ENCODE data around the gene SKI. TPM values are rescaled to one million over a fixed set of nuclear protein-coding genes. Genes with fewer than 3 reads are reported as not detected.

The SKI gene
- total and polyA plus RNA-seq, 2 of the 4 experiments (the other 2 are of a cell fraction), result 2.3 to 20.1 TPM

GRCh38 chr1:2300004-2300771 is 72.1 kb downstream of the SKI start:
- H4K91ac ChIP-seq (ENCODE audit: insufficient read depth, low read depth, low read length), result peak overlapping the region; percentile 56; the same call in 1 of the 2 replicates
- peak overlapping the region; percentile 66 for H2AK5ac ChIP-seq (ENCODE audit: low read depth, low read length)
- no peak overlapping the region for H3K56ac ChIP-seq (ENCODE audit: extremely low read depth, insufficient read depth, low read length)
- POLR2A ChIA-PET (ENCODE audit: unreplicated experiment), result no interaction called here
- BruUV-seq (replicated peaks), result no TSS peak
- peak overlapping the region; percentile 84 for H3K27ac ChIP-seq (ENCODE audit: insufficient read depth, low read length)
- peak overlapping the region; percentile 59 for H2BK5ac ChIP-seq (ENCODE audit: low read depth, low read length, poor library complexity, severe bottlenecking)
- peak overlapping the region; percentile 64 for H2AFZ ChIP-seq (replicated peaks; ENCODE audit: low read length, poor library complexity)
- intact Hi-C loops (cut with micrococcal nuclease), result no loop called here
- ATAC-seq (ENCODE audit: low read depth) (no peak), DNase-seq (no peak)
- H3K79me1 ChIP-seq (ENCODE audit: low read depth in 1 of 2, low read length in 2 of 2), result peaks cover 5 to 91% of the 10 kb centered on the region in 2 experiments
- dilution Hi-C loops (cut with HindIII; ENCODE audit: low sequenced_read_pairs, unreplicated experiment), result no loop called here
- peaks cover 81% of the 10 kb centered on the region for H4K20me1 ChIP-seq (ENCODE audit: insufficient read depth, low read length)
- 62% methylated on average over 10 of the region's 32 CpGs; no CpG with 5 or more reads in 1 of the 2 experiments for WGBS, 2 experiments (ENCODE audit: extremely low coverage in 2 of 2, insufficient read length in 1 of 2)
- H4K8ac ChIP-seq (ENCODE audit: low read depth in 2 of 2, low read length in 2 of 2), result peak overlapping the region in 1 of 2 experiments; percentile 35; a peak in 1 of 4 replicates
- no peak overlapping the region for H2BK20ac ChIP-seq (ENCODE audit: low read depth, low read length)
- peaks cover 28% of the 10 kb centered on the region; the same call in 1 of the 2 replicates for H3K36me3 ChIP-seq (ENCODE audit: control insufficient read depth, insufficient read depth, low read length)
- peaks cover 26% of the 10 kb centered on the region for H3K4me1 ChIP-seq (ENCODE audit: control insufficient read depth, insufficient read depth, low read length)
- peak overlapping the region; percentile 57 for H3K9ac ChIP-seq (ENCODE audit: low read depth, low read length)
- peak overlapping the region; percentile 96 for H2AK9ac ChIP-seq (replicated peaks; ENCODE audit: low read depth, low read length, poor library complexity)
- H3K4me3 ChIP-seq (ENCODE audit: insufficient read depth, low read depth, low read length), result no peak overlapping the region
- H3K14ac ChIP-seq (replicated peaks; ENCODE audit: low read depth, low read length), result peak overlapping the region; percentile 66; the same call in 1 of the 2 replicates
- H3K9me1 ChIP-seq (ENCODE audit: insufficient read depth, low read length), result peaks cover 30% of the 10 kb centered on the region
- no peak overlapping the region for H3K18ac ChIP-seq (ENCODE audit: low read depth, low read length)
- H3K27me3 ChIP-seq (ENCODE audit: control insufficient read depth, insufficient read depth, low read length), result no peaks in the 10 kb centered on the region
- peak overlapping the region; percentile 52; the same call in 1 of the 2 replicates for H2BK120ac ChIP-seq (ENCODE audit: low read depth, low read length)
- no peak overlapping the region for H2BK15ac ChIP-seq (ENCODE audit: low read depth, low read length)
- in situ Hi-C loops (cut with MboI; ENCODE audit: low sequenced_read_pairs), result no loop called here
- no peaks in the 10 kb centered on the region for H3K9me3 ChIP-seq (ENCODE audit: control insufficient read depth, insufficient read depth, low read length)
- CTCF ChIA-PET, result interaction anchor here (1.0 kb wide), 1 partner anchor 12 kb away, joined by 3 read pairs; no protein-coding TSS in a partner anchor
- H3K4ac ChIP-seq (ENCODE audit: low read depth, low read length), result peak overlapping the region; percentile 81
- H3K4me2 ChIP-seq (ENCODE audit: low read depth, low read length), result peak overlapping the region; percentile 29
- H4K5ac ChIP-seq (ENCODE audit: low read depth, low read length), result peak overlapping the region; percentile 42
- peak overlapping the region; percentile 85 for H3K23ac ChIP-seq (ENCODE audit: low read depth, low read length)
- TF ChIP-seq CHD1 (IDR thresholded peaks at IDR 0.05; ENCODE audit: low read depth, low read length) (no peak), NFE2L2 (IDR thresholded peaks at IDR 0.05; ENCODE audit: low read depth, low read length) (no peak), RCOR1 (IDR thresholded peaks at IDR 0.05; ENCODE audit: insufficient replicate concordance, low read length) (no peak), SMC3 (IDR thresholded peaks at IDR 0.05; ENCODE audit: low read depth, low read length) (no peak), RAD21 (IDR thresholded peaks at IDR 0.05; ENCODE audit: low read length) (no peak), CTCF (conservative IDR thresholded peaks at IDR 0.05; ENCODE audit: low read depth, low read length) (no peak), POLR2A (IDR thresholded peaks at IDR 0.05; ENCODE audit: low read depth, low read length) (no peak), CEBPB (IDR thresholded peaks at IDR 0.05; ENCODE audit: low read depth, low read length) (no peak), MAFK (IDR thresholded peaks at IDR 0.05; ENCODE audit: low read depth, low read length) (no peak), MXI1 (IDR thresholded peaks at IDR 0.05; ENCODE audit: borderline replicate concordance, low read depth, low read length) (no peak), RFX5 (IDR thresholded peaks at IDR 0.05; ENCODE audit: low read depth, low read length) (no peak), MAZ (IDR thresholded peaks at IDR 0.05; ENCODE audit: borderline replicate concordance, low read depth, low read length) (no peak), FOS (IDR thresholded peaks at IDR 0.05; ENCODE audit: low read depth, low read length) (no peak)
- TF ChIP-seq, protein P1, sequence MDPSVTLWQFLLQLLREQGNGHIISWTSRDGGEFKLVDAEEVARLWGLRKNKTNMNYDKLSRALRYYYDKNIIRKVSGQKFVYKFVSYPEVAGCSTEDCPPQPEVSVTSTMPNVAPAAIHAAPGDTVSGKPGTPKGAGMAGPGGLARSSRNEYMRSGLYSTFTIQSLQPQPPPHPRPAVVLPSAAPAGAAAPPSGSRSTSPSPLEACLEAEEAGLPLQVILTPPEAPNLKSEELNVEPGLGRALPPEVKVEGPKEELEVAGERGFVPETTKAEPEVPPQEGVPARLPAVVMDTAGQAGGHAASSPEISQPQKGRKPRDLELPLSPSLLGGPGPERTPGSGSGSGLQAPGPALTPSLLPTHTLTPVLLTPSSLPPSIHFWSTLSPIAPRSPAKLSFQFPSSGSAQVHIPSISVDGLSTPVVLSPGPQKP (IDR thresholded peaks at IDR 0.05; ENCODE audit: borderline replicate concordance, low read depth, low read length), result no peak
